SJSA1 (cell line): ENCODE results near the gene STRADB. TPM values are rescaled to one million over a fixed set of nuclear protein-coding genes. Genes with fewer than 3 reads are reported as not detected.
"Not testable (repeated sequence)": the region's sequence is repeated elsewhere in the genome, so short reads cannot be mapped to it uniquely, and the experiment has no call there.

Experiments used
- DNase-seq, 2 experiments: peaks; one replicate each; pipeline ENCODE4 v3.0.0-alpha.2; 2015 to 2020; ENCODE audit warnings: low spot score in 2 of 2, low read depth in 1 of 2
- H3K27ac ChIP-seq: fragments of 250-450 bp; sonication (Bioruptor Pico); 2 replicates; pipeline ENCODE4 v1.5.1; 2020; ENCODE audit warnings: mild to moderate bottlenecking, moderate library complexity
- H3K27me3 ChIP-seq: fragments of 250-450 bp; sonication (Bioruptor Pico); replicated peaks from 2 replicates; pipeline ENCODE4 v1.5.1; 2020; ENCODE audit warnings: mild to moderate bottlenecking, moderate library complexity
- H3K36me3 ChIP-seq: fragments of 250-450 bp; sonication (Bioruptor Pico); 2 replicates; pipeline ENCODE4 v1.5.1; 2020; ENCODE audit warnings: mild to moderate bottlenecking
- H3K4me1 ChIP-seq: fragments of 250-450 bp; sonication (Bioruptor Pico); replicated peaks from 2 replicates; pipeline ENCODE4 v1.6.1; 2021; ENCODE audit warnings: mild to moderate bottlenecking
- H3K4me3 ChIP-seq: fragments of 250-450 bp; sonication (Bioruptor Pico); 2 replicates; pipeline ENCODE4 v1.5.1; 2020; ENCODE audit warnings: mild to moderate bottlenecking
- H3K9me3 ChIP-seq: fragments of 250-450 bp; sonication (Bioruptor Pico); replicated peaks from 2 replicates; pipeline ENCODE4 v1.5.1; 2020; ENCODE audit warnings: mild to moderate bottlenecking
- total RNA-seq: library from RNA; depleted of rRNA; stranded (reverse); fragments of >200 nt; shearing (Covaris generic); gene quantifications from 2 replicates; pipeline ENCODE4 v1.2.3, GENCODE V29; 2014

The STRADB gene
- total RNA-seq, 1 experiment from 2014 or later = 9.4 TPM

GRCh38 chr2:201465524-201465971 lies 14.0 kb downstream of the STRADB start:
- no peak overlapping the region for H3K27ac ChIP-seq
- H3K27me3 ChIP-seq = no peaks in the 10 kb centered on the region
- no peaks in the 10 kb centered on the region; the same call in 1 of the 2 replicates for H3K4me1 ChIP-seq
- H3K9me3 ChIP-seq = no peaks in the 10 kb centered on the region
- peaks cover 12% of the 10 kb centered on the region for H3K36me3 ChIP-seq
- no peak for DNase-seq
- H3K4me3 ChIP-seq = no peak overlapping the region

DNA sequence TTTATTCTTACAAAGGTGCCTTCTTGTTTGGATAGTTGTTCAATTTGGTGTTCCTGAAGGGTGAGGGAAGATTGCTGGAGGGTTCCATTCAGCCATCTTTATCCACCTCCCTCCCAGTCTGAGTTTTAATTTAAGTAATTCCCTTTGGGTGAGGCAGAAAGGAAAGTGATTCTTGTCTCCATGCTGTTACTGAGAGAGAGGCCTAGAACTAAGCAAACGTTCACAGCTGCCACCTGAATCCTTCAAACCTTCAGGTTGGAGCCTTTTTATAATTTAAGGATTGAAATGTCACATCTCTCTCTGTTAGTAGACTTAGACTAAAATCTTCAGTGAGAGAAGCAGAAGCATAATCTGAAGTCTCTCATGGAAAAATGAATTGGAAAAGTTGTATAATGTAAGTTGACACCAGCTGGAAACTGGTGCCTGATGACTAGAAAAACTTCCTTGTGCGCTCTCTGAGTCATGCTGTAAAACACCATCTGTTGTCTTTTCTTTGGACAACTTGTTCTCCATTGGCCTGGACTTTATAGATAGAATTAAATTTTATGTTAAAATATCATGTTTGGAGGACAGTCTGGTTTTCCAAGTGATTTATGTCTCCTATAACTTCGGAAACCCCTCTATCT lies 14.6 kb downstream of the STRADB start:
- Histone ChIP-seq H3K4me1 (no peaks in the 10 kb centered on the region; the same call in 1 of the 2 replicates), H3K27ac (no peak overlapping the region)

DNA sequence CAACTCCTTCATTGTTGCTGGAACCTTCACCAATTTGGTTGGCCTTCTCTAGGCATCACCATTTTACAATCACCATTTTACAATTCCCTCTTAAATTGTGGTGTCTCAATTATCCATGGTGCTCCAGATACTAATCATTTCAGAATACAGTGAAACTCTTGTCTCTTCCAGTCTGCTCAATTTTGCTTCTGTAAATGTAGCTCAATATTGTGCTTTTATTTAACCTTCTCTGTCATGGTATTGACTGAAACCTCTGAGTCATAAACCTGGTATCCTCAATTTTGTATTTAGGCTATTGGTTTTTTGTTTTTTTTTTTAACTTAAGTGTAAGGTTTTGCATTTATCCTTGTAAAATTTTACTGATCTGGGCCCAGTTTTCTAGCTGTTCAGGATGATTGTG lies 16.1 kb downstream of the STRADB start:
- Histone ChIP-seq H3K4me1 (no peaks in the 10 kb centered on the region; the same call in 1 of the 2 replicates), H3K36me3 (peaks cover 10% of the 10 kb centered on the region), H3K9me3 (no peaks in the 10 kb centered on the region), H3K27me3 (no peaks in the 10 kb centered on the region), H3K27ac (no peak overlapping the region), H3K4me3 (no peak overlapping the region)
- no peak for DNase-seq

More for the DNA sequence above, 14.6 kb downstream of the STRADB start:
- H3K9me3 ChIP-seq = no peaks in the 10 kb centered on the region
- H3K36me3 ChIP-seq = peaks cover 13% of the 10 kb centered on the region
- DNase-seq = no peak
- H3K4me3 ChIP-seq = no peak overlapping the region
- no peaks in the 10 kb centered on the region for H3K27me3 ChIP-seq

- no peaks in the 10 kb centered on the region; the same call in 1 of the 2 replicates for H3K4me1 ChIP-seq
- DNase-seq = no peak
- no peak overlapping the region for H3K27ac ChIP-seq
- no peaks in the 10 kb centered on the region for H3K27me3 ChIP-seq
- H3K9me3 ChIP-seq = no peaks in the 10 kb centered on the region
- no peak overlapping the region for H3K4me3 ChIP-seq
- peaks cover 16% of the 10 kb centered on the region for H3K36me3 ChIP-seq
Measured at GRCh38 chr2:201470821-201471731, 19.5 kb downstream of the STRADB start.

DNA sequence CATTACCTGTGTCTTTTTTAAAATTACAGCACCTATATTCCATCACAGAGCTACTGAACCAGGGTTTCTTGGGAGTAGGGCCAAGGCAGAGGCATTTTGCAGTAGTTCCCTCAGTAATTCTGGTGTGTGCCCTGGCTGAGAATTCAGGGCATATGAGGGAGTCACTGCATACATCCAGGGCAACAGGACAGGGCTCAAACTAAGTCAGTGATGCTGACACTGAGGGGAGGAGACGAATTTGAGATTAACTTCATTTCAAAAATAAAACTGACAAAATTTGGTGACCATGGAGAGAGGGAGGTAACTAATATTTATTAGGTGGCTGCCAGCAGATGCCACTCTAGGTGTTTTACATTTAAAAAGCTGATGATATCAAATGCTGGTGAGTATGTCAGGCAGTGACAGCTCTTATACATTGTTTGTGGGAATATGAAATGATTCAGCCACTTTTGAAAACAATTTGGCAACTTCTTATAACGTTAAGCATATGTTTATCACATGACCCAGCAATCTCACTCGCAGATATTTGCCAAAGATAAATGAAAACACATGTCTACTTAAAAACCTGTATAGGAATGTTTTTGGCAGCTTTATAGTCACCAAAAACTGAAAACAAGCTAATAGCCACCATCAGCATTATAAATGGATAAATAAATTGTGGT lies 20.3 kb downstream of the STRADB start:
- Histone ChIP-seq H3K36me3 (peaks cover 16% of the 10 kb centered on the region), H3K4me3 (no peak overlapping the region), H3K9me3 (no peaks in the 10 kb centered on the region), H3K27me3 (no peaks in the 10 kb centered on the region), H3K4me1 (no peaks in the 10 kb centered on the region), H3K27ac (no peak overlapping the region)
- no peak for DNase-seq

GRCh38 chr2:201472411-201472810 lies 20.9 kb downstream of the STRADB start:
- H3K4me3 ChIP-seq = no peak overlapping the region
- no peak overlapping the region for H3K27ac ChIP-seq
- DNase-seq = no peak
- no peaks in the 10 kb centered on the region for H3K27me3 ChIP-seq
- no peaks in the 10 kb centered on the region for H3K9me3 ChIP-seq
- no peaks in the 10 kb centered on the region for H3K4me1 ChIP-seq
- peaks cover 16% of the 10 kb centered on the region for H3K36me3 ChIP-seq

DNA sequence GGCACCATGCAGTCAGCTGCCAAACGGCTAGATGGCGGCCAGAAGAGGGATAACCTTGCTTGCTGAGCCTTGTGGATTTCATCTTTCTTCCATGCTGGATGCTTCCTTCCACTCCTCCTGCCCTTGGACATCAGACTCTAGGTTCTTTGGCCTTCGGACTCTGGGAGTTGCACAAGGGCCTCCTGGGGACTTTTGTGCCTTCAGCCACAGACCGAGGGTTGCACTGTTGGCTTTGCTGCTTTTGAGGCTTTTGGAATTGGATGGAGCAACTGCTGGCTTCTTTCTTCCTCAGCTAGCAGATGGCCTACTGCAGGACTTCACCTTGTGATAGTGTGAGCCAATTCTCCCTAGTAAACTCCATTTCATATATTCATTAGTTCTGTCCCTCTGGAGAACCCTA lies 31.0 kb downstream of the STRADB start:
- Histone ChIP-seq H3K4me1 (no peaks in the 10 kb centered on the region), H3K27ac (no peak overlapping the region), H3K27me3 (no peaks in the 10 kb centered on the region), H3K36me3 (peaks cover 6% of the 10 kb centered on the region), H3K4me3 (no peak overlapping the region), H3K9me3 (no peaks in the 10 kb centered on the region)
- DNase-seq = no peak

- no peaks in the 10 kb centered on the region; the same call in none of the 2 replicates for H3K36me3 ChIP-seq
- DNase-seq = no peak
Measured at GRCh38 chr2:201483342-201483741, 31.8 kb downstream of the STRADB start.

DNA sequence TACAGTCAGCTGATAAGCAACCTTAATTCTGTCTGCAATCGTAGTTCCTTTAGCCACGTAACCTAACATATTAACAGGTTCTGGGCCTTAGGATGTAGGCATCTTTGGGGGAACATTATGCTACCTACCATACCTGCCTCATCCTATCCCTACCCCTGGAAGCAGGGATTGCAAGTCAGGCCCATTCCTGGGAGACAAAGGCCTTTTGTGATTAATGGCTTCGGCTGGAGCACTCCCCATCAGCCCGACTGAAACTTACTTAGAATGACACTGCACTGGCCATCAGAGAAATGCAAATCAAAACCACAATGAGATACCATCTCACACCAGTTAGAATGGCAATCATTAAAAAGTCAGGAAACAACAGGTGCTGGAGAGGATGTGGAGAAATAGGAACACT lies 32.2 kb downstream of the STRADB start:
- not testable (repeated sequence) for H3K4me3 ChIP-seq, H3K36me3 ChIP-seq, H3K27me3 ChIP-seq, H3K4me1 ChIP-seq, DNase-seq, H3K9me3 ChIP-seq, H3K27ac ChIP-seq

More at GRCh38 chr2:201483342-201483741, 31.8 kb downstream of the STRADB start:
- no peak overlapping the region for H3K27ac ChIP-seq
- no peaks in the 10 kb centered on the region for H3K27me3 ChIP-seq
- no peaks in the 10 kb centered on the region for H3K9me3 ChIP-seq
- no peak overlapping the region for H3K4me3 ChIP-seq
- H3K4me1 ChIP-seq = no peaks in the 10 kb centered on the region

GRCh38 chr2:201484805-201485204 lies 33.3 kb downstream of the STRADB start:
- no peaks in the 10 kb centered on the region; the same call in 1 of the 2 replicates for H3K36me3 ChIP-seq
- H3K4me3 ChIP-seq = no peak overlapping the region
- DNase-seq = no peak
- H3K9me3 ChIP-seq = no peaks in the 10 kb centered on the region
- H3K27ac ChIP-seq = no peak overlapping the region
- H3K27me3 ChIP-seq = no peaks in the 10 kb centered on the region
- no peaks in the 10 kb centered on the region for H3K4me1 ChIP-seq

GRCh38 chr2:201490291-201490690 lies 38.8 kb downstream of the STRADB start:
- Histone ChIP-seq H3K4me3 (no peak overlapping the region), H3K27ac (no peak overlapping the region), H3K36me3 (no peaks in the 10 kb centered on the region), H3K27me3 (no peaks in the 10 kb centered on the region), H3K4me1 (no peaks in the 10 kb centered on the region), H3K9me3 (no peaks in the 10 kb centered on the region)
- DNase-seq = no peak

DNA sequence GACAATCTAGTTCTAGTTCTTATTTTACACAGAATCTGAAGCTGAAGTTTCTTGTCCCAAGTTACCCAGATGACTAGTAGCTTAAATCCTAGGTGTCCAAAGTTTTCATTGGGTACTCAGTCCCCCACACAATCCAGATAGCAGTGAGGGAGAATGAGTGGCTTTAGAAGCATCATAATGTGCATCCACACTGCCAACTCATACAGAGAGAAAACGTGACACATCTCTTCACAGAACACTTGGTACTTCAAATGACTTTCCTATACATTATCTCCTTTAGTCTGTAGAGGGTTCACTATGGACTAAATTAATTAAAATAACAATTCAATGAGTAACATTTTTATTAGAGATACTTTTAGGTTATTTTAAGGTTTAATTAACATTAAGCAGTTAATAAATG lies 45.2 kb downstream of the STRADB start:
- DNase-seq = no peak
- H3K4me1 ChIP-seq = no peaks in the 10 kb centered on the region
- no peak overlapping the region for H3K27ac ChIP-seq
- no peaks in the 10 kb centered on the region for H3K27me3 ChIP-seq
- H3K9me3 ChIP-seq = no peaks in the 10 kb centered on the region
- no peak overlapping the region for H3K4me3 ChIP-seq
- no peaks in the 10 kb centered on the region for H3K36me3 ChIP-seq

DNA sequence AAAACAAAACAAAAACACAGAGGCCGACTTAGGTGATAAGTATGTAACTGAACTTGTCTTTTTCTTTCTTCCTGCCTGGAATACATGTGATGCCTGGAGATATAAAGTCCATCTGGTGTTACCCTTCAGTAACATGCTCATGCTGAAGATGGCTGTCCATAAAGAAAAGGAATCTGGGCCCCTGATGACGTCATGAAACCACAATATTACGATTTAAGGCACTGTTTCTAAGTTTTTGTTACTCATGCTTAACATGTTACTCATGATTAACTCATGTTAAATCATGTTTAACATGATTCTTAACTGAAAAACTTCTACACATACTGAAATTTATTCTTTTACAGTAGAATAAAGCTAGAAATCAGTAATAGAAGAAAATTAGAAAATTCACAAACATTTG lies 49.0 kb downstream of the STRADB start:
- no peak for DNase-seq
- H3K4me3 ChIP-seq = no peak overlapping the region
- no peaks in the 10 kb centered on the region for H3K36me3 ChIP-seq
- H3K27me3 ChIP-seq = no peaks in the 10 kb centered on the region
- 0 out of 2 replicates have a peak, but pooled peaks cover 3% of the 10 kb centered on the region for H3K9me3 ChIP-seq
- H3K27ac ChIP-seq = no peak overlapping the region
- no peaks in the 10 kb centered on the region for H3K4me1 ChIP-seq

DNA sequence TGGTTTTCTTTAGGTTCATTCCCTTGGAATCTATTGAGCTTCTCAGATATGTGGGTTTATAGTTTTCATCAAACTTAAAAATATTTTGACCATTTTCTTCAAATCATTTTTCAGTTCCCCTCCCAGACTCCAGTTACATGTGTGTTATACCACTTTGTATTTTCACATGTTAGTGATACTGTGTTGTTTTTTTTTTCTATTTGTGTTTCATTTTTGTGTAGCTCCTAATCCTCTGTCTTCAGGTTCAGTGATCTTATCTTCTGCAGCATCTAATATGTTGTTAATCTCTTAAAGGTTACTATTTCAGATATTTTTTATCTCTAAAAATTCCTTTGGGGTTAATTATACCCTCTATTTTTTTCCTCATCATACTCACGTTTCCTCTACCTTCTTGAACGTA lies 51.2 kb downstream of the STRADB start:
- DNase-seq = no peak

More for the DNA sequence above, 51.2 kb downstream of the STRADB start:
- H3K4me1 ChIP-seq = no peaks in the 10 kb centered on the region
- H3K4me3 ChIP-seq = no peak overlapping the region
- H3K36me3 ChIP-seq = no peaks in the 10 kb centered on the region
- no peak overlapping the region for H3K27ac ChIP-seq
- 0 out of 2 replicates have a peak, but pooled peaks cover 3% of the 10 kb centered on the region for H3K9me3 ChIP-seq
- no peaks in the 10 kb centered on the region for H3K27me3 ChIP-seq
